22Rv1 (cell line): Measurements from ENCODE around the gene EPS15.

Experiments
- CTCF ChIP-seq: fragments of 450-650 bp; IDR thresholded peaks from 2 replicates; pipeline ENCODE4 v1.5.1; 2017; ENCODE audit warnings: mild to moderate bottlenecking
- ZFX ChIP-seq: fragments of 450-650 bp; IDR thresholded peaks from 2 replicates; pipeline ENCODE4 v1.6.1; 2017; ENCODE audit warnings: antibody characterized with exemption, borderline replicate concordance

GRCh38 chr1:51425955-51426354 is 93.1 kb downstream of the EPS15 start:
- no peak for TF ChIP-seq CTCF
- TF ChIP-seq ZFX = no peak
